ENCODE data around the gene NCAM2.

GRCh38 chr21:21052672-21053071, 54.5 kb downstream of the NCAM2 start:
- TF ChIP-seq CTCF (IDR thresholded peaks at IDR 0.05) (no peak), EZH2 (IDR thresholded peaks at IDR 0.05) (no peak), EZH2phosphoT487 (IDR thresholded peaks at IDR 0.05) (no peak)

Measured in neural progenitor cell (in vitro differentiated cells).